ACC112 (cell line): ENCODE data around the gene GADD45B.
"Not testable (repeated sequence)": the region's sequence is repeated elsewhere in the genome, so short reads cannot be mapped to it uniquely, and the experiment has no call there.

Source experiments
- H2AFZ ChIP-seq: fragments of 200-600 bp; sonication (generic); one replicate; pipeline ENCODE4 v1.6.0; 2017; ENCODE audit warnings: antibody characterized with exemption, low read length; ENCODE audit not compliant: unreplicated experiment
- H3K27ac ChIP-seq: fragments of 200-600 bp; sonication (generic); 2 replicates; pipeline ENCODE4 v1.5.1; 2014; ENCODE audit warnings: low read depth, mild to moderate bottlenecking, antibody characterized with exemption, low read length, moderate library complexity
- H3K27me3 ChIP-seq: fragments of 200-600 bp; sonication (generic); 2 replicates; pipeline ENCODE4 v1.6.1; 2014; ENCODE audit warnings: mild to moderate bottlenecking, antibody characterized with exemption, low read length, moderate library complexity, mixed read lengths; ENCODE audit not compliant: insufficient read depth
- H3K36me3 ChIP-seq: fragments of 200-600 bp; sonication (generic); 2 replicates; pipeline ENCODE4 v1.6.1; 2016; ENCODE audit warnings: mild to moderate bottlenecking, antibody characterized with exemption, low read length, moderate library complexity, mixed read lengths; ENCODE audit not compliant: insufficient read depth
- H3K4me1 ChIP-seq: fragments of 200-600 bp; sonication (generic); one replicate; pipeline ENCODE4 v1.6.1; 2016; ENCODE audit warnings: low read length, mixed read lengths; ENCODE audit not compliant: insufficient read depth, unreplicated experiment, control insufficient read depth
- H3K4me3 ChIP-seq: fragments of 200-600 bp; sonication (generic); 2 replicates; pipeline ENCODE4 v1.5.1; 2014; ENCODE audit warnings: mild to moderate bottlenecking, low read depth, low read length
- H3K79me2 ChIP-seq: fragments of 200-600 bp; sonication (generic); one replicate; pipeline ENCODE4 v1.6.0; 2016; ENCODE audit warnings: low read length; ENCODE audit not compliant: control insufficient read depth, unreplicated experiment, insufficient read depth

Gene GADD45B

GRCh38 chr19:2500841-2501261 lies 24.9 kb downstream of the GADD45B start:
- Histone ChIP-seq H3K4me1 (peaks cover 16% of the 10 kb centered on the region), H3K79me2 (no peaks in the 10 kb centered on the region), H3K4me3 (no peak overlapping the region), H3K27ac (no peak overlapping the region), H3K27me3 (no peaks in the 10 kb centered on the region), H2AFZ (no peak overlapping the region), H3K36me3 (no peaks in the 10 kb centered on the region)

- H2AFZ ChIP-seq: no peak overlapping the region
- no peaks in the 10 kb centered on the region for H3K79me2 ChIP-seq
- H3K4me1 ChIP-seq: peaks cover 19% of the 10 kb centered on the region
- H3K36me3 ChIP-seq: no peaks in the 10 kb centered on the region
- H3K4me3 ChIP-seq: peak overlapping the region; percentile 35; the same call in 1 of the 2 replicates
- H3K27ac ChIP-seq: peak overlapping the region; percentile 80
- H3K27me3 ChIP-seq: no peaks in the 10 kb centered on the region
These were observed 27.7 kb downstream of the GADD45B start for GRCh38 chr19:2503521-2504109.

GRCh38 chr19:2506656-2507055 lies 30.7 kb downstream of the GADD45B start:
- not testable (repeated sequence) for H3K79me2 ChIP-seq, H3K36me3 ChIP-seq, H3K4me3 ChIP-seq, H3K27me3 ChIP-seq, H2AFZ ChIP-seq
- Histone ChIP-seq H3K4me1 (peaks cover 16% of the 10 kb centered on the region), H3K27ac (peak overlapping the region; percentile 63)

GRCh38 chr19:2507109-2507508 lies 31.2 kb downstream of the GADD45B start:
- peaks cover 16% of the 10 kb centered on the region for H3K4me1 ChIP-seq
- no peaks in the 10 kb centered on the region for H3K79me2 ChIP-seq
- H3K36me3 ChIP-seq: no peaks in the 10 kb centered on the region
- no peak overlapping the region for H3K4me3 ChIP-seq
- peak overlapping the region; percentile 63 for H3K27ac ChIP-seq
- H2AFZ ChIP-seq: no peak overlapping the region
- H3K27me3 ChIP-seq: no peaks in the 10 kb centered on the region

GRCh38 chr19:2509096-2509495 lies 33.2 kb downstream of the GADD45B start:
- no peak overlapping the region for H2AFZ ChIP-seq
- no peak overlapping the region for H3K4me3 ChIP-seq
- H3K79me2 ChIP-seq: no peaks in the 10 kb centered on the region
- H3K4me1 ChIP-seq: peaks cover 6% of the 10 kb centered on the region
- no peaks in the 10 kb centered on the region for H3K36me3 ChIP-seq
- no peaks in the 10 kb centered on the region for H3K27me3 ChIP-seq
- no peak overlapping the region for H3K27ac ChIP-seq

- H3K27me3 ChIP-seq: no peaks in the 10 kb centered on the region
- H3K79me2 ChIP-seq: no peaks in the 10 kb centered on the region
- no peak overlapping the region for H3K4me3 ChIP-seq
- no peak overlapping the region for H2AFZ ChIP-seq
- H3K36me3 ChIP-seq: no peaks in the 10 kb centered on the region
- no peak overlapping the region for H3K27ac ChIP-seq
- peaks cover 4% of the 10 kb centered on the region for H3K4me1 ChIP-seq
These were observed 35.6 kb downstream of the GADD45B start for GRCh38 chr19:2511570-2511969.

- no peaks in the 10 kb centered on the region for H3K27me3 ChIP-seq
- H2AFZ ChIP-seq: no peak overlapping the region
- no peaks in the 10 kb centered on the region for H3K36me3 ChIP-seq
- H3K4me1 ChIP-seq: peaks cover 3% of the 10 kb centered on the region
- H3K79me2 ChIP-seq: no peaks in the 10 kb centered on the region
- H3K4me3 ChIP-seq: no peak overlapping the region
- H3K27ac ChIP-seq: no peak overlapping the region
These were observed 36.1 kb downstream of the GADD45B start for GRCh38 chr19:2511991-2512390.

GRCh38 chr19:2512523-2513431 lies 36.9 kb downstream of the GADD45B start:
- Histone ChIP-seq H3K4me3 (no peak overlapping the region), H3K27ac (no peak overlapping the region), H3K27me3 (no peaks in the 10 kb centered on the region), H3K4me1 (no peaks in the 10 kb centered on the region), H3K36me3 (no peaks in the 10 kb centered on the region), H3K79me2 (no peaks in the 10 kb centered on the region), H2AFZ (no peak overlapping the region)

- H3K27ac ChIP-seq: no peak overlapping the region
- H3K27me3 ChIP-seq: no peaks in the 10 kb centered on the region
- no peaks in the 10 kb centered on the region for H3K4me1 ChIP-seq
- no peak overlapping the region for H2AFZ ChIP-seq
- no peaks in the 10 kb centered on the region for H3K36me3 ChIP-seq
- no peak overlapping the region for H3K4me3 ChIP-seq
- no peaks in the 10 kb centered on the region for H3K79me2 ChIP-seq
These were observed 39.1 kb downstream of the GADD45B start for GRCh38 chr19:2514981-2515518.

- Histone ChIP-seq H3K27ac (no peak overlapping the region), H3K27me3 (no peaks in the 10 kb centered on the region), H3K36me3 (no peaks in the 10 kb centered on the region), H3K79me2 (no peaks in the 10 kb centered on the region), H3K4me3 (no peak overlapping the region), H2AFZ (no peak overlapping the region), H3K4me1 (no peaks in the 10 kb centered on the region)
These were observed 40.8 kb downstream of the GADD45B start for GRCh38 chr19:2516727-2517126.
